ENCODE measurements around the gene CNTN5.
"Not testable (repeated sequence)": the region's sequence is repeated elsewhere in the genome, so short reads cannot be mapped to it uniquely, and the experiment has no call there.

Gene CNTN5

GRCh38 chr11:99020352-99021225 lies at the start of gene CNTN5:
CNTN5 (plus strand) TSS chr11:99020949.
- no peak for DNase-seq (ENCODE audit: low read depth in 1 of 2, low spot score in 1 of 2)

GRCh38 chr11:98979205-98979604 lies 41.5 kb upstream of the CNTN5 start:
- DNase-seq (ENCODE audit: low read depth in 1 of 2, low spot score in 1 of 2): no peak

GRCh38 chr11:99015634-99016454 lies 4.9 kb upstream of the CNTN5 start:
- no peak for DNase-seq (ENCODE audit: low read depth in 1 of 2, low spot score in 1 of 2)

- no peak for DNase-seq (ENCODE audit: low read depth in 1 of 2, low spot score in 1 of 2)
Measured at GRCh38 chr11:99019696-99020095, 1.1 kb upstream of the CNTN5 start.

- no peak for DNase-seq (ENCODE audit: low read depth in 1 of 2, low spot score in 1 of 2)
Measured at GRCh38 chr11:99037057-99037456, 16.3 kb downstream of the CNTN5 start.

- DNase-seq (ENCODE audit: low read depth in 1 of 2, low spot score in 1 of 2): no peak
Measured at GRCh38 chr11:99063331-99063730, 42.6 kb downstream of the CNTN5 start.

GRCh38 chr11:99065121-99065520 lies 44.4 kb downstream of the CNTN5 start:
- no peak for DNase-seq (ENCODE audit: low read depth in 1 of 2, low spot score in 1 of 2)

GRCh38 chr11:99066618-99067317 lies 46.0 kb downstream of the CNTN5 start:
- no peak for DNase-seq (ENCODE audit: low read depth in 1 of 2, low spot score in 1 of 2)

- no peak for DNase-seq (ENCODE audit: low read depth in 1 of 2, low spot score in 1 of 2)
Measured at GRCh38 chr11:99068832-99069231, 48.1 kb downstream of the CNTN5 start.

GRCh38 chr11:99069856-99070444 lies 49.2 kb downstream of the CNTN5 start:
- no peak for DNase-seq (ENCODE audit: low read depth in 1 of 2, low spot score in 1 of 2)

- no peak for DNase-seq (ENCODE audit: low read depth in 1 of 2, low spot score in 1 of 2)
Measured at GRCh38 chr11:99079576-99079975, 58.8 kb downstream of the CNTN5 start.

- no peak for DNase-seq (ENCODE audit: low read depth in 1 of 2, low spot score in 1 of 2)
Measured at GRCh38 chr11:99080154-99080553, 59.4 kb downstream of the CNTN5 start.

- DNase-seq (ENCODE audit: low read depth in 1 of 2, low spot score in 1 of 2): no peak
Measured at GRCh38 chr11:99098258-99098657, 77.5 kb downstream of the CNTN5 start.

- DNase-seq (ENCODE audit: low read depth in 1 of 2, low spot score in 1 of 2): no peak
Measured at GRCh38 chr11:99098751-99099150, 78.0 kb downstream of the CNTN5 start.

- DNase-seq (ENCODE audit: low read depth in 1 of 2, low spot score in 1 of 2): no peak
Measured at GRCh38 chr11:99117603-99118002, 96.9 kb downstream of the CNTN5 start.

GRCh38 chr11:99133862-99134261 lies 113.1 kb downstream of the CNTN5 start:
- not testable (repeated sequence) for DNase-seq (ENCODE audit: low read depth in 1 of 2, low spot score in 1 of 2)

- DNase-seq (ENCODE audit: low read depth in 1 of 2, low spot score in 1 of 2): no peak
Measured at GRCh38 chr11:99135508-99135907, 114.8 kb downstream of the CNTN5 start.

GRCh38 chr11:99142237-99142636 lies 121.5 kb downstream of the CNTN5 start:
- DNase-seq (ENCODE audit: low read depth in 1 of 2, low spot score in 1 of 2): no peak

- DNase-seq (ENCODE audit: low read depth in 1 of 2, low spot score in 1 of 2): no peak
Measured at GRCh38 chr11:99148352-99148751, 127.6 kb downstream of the CNTN5 start.

GRCh38 chr11:99154277-99154676 lies 133.5 kb downstream of the CNTN5 start:
- no peak for DNase-seq (ENCODE audit: low read depth in 1 of 2, low spot score in 1 of 2)

GRCh38 chr11:99160447-99160846 lies 139.7 kb downstream of the CNTN5 start:
- DNase-seq (ENCODE audit: low read depth in 1 of 2, low spot score in 1 of 2): no peak

All from activated T-helper 1 cell treated with anti-CD3 and anti-CD28 coated beads, Interleukin-2, amount 50 U/mL, for 16 hours (primary cell).